Measurements from ENCODE around the gene RALGAPA2.

GRCh38 chr20:20371083-20371482 lies 341.4 kb downstream of the RALGAPA2 start:
- TF ChIP-seq CTCF (IDR thresholded peaks at IDR 0.05) (no peak), ZFX (IDR thresholded peaks at IDR 0.05; ENCODE audit: borderline replicate concordance) (no peak)
